ENCODE measurements around the gene LYRM1. TPM values are rescaled to one million over a fixed set of nuclear protein-coding genes. Genes with fewer than 3 reads are reported as not detected.
"Not testable (repeated sequence)": the region's sequence is repeated elsewhere in the genome, so short reads cannot be mapped to it uniquely, and the experiment has no call there.

The LYRM1 gene
- total RNA-seq, 1 experiment from 2014 or later, result 14.3 TPM

GRCh38 chr16:20928774-20929411 lies 28.3 kb downstream of the LYRM1 start:
- Histone ChIP-seq H3K36me3 (ENCODE audit: insufficient read depth, low read length, poor library complexity, severe bottlenecking) (no peaks in the 10 kb centered on the region), H3K27ac (ENCODE audit: low read depth, low read length, poor library complexity, severe bottlenecking) (no peak overlapping the region), H3K27me3 (replicated peaks; ENCODE audit: insufficient read depth, low read depth, low read length, poor library complexity) (no peaks in the 10 kb centered on the region), H3K4me3 (ENCODE audit: low read depth, low read length, poor library complexity, severe bottlenecking) (no peak overlapping the region), H3K4me1 (ENCODE audit: insufficient read depth, low read length, poor library complexity, severe bottlenecking) (no peaks in the 10 kb centered on the region), H3K9me3 (ENCODE audit: low read depth, low read length, poor library complexity, severe bottlenecking) (no peaks in the 10 kb centered on the region)
- intact Hi-C loops (cut with micrococcal nuclease; ENCODE audit: unreplicated experiment), result no loop called here
- POLR2A ChIA-PET (ENCODE audit: low non-redundant PET), result no interaction called here
- TF ChIP-seq, protein P1, sequence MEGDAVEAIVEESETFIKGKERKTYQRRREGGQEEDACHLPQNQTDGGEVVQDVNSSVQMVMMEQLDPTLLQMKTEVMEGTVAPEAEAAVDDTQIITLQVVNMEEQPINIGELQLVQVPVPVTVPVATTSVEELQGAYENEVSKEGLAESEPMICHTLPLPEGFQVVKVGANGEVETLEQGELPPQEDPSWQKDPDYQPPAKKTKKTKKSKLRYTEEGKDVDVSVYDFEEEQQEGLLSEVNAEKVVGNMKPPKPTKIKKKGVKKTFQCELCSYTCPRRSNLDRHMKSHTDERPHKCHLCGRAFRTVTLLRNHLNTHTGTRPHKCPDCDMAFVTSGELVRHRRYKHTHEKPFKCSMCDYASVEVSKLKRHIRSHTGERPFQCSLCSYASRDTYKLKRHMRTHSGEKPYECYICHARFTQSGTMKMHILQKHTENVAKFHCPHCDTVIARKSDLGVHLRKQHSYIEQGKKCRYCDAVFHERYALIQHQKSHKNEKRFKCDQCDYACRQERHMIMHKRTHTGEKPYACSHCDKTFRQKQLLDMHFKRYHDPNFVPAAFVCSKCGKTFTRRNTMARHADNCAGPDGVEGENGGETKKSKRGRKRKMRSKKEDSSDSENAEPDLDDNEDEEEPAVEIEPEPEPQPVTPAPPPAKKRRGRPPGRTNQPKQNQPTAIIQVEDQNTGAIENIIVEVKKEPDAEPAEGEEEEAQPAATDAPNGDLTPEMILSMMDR (conservative IDR thresholded peaks at IDR 0.05; ENCODE audit: low read depth, low read length), result no peak
- TF ChIP-seq EZH2 (IDR thresholded peaks at IDR 0.05; ENCODE audit: borderline replicate concordance, low read depth, low read length, poor library complexity, severe bottlenecking), result no peak
- DNase-seq (ENCODE audit: low spot score), result no peak
- CTCF ChIA-PET, result no interaction called here
- BruUV-seq (replicated peaks), result no TSS peak

GRCh38 chr16:20929676-20930364 lies 29.2 kb downstream of the LYRM1 start:
- H3K36me3 ChIP-seq (ENCODE audit: insufficient read depth, low read length, poor library complexity, severe bottlenecking); H3K27me3 ChIP-seq (replicated peaks; ENCODE audit: insufficient read depth, low read depth, low read length, poor library complexity); H3K27ac ChIP-seq (ENCODE audit: low read depth, low read length, poor library complexity, severe bottlenecking); POLR2A ChIA-PET (ENCODE audit: low non-redundant PET); H3K9me3 ChIP-seq (ENCODE audit: low read depth, low read length, poor library complexity, severe bottlenecking); DNase-seq (ENCODE audit: low spot score); BruUV-seq (replicated peaks); H3K4me3 ChIP-seq (ENCODE audit: low read depth, low read length, poor library complexity, severe bottlenecking); H3K4me1 ChIP-seq (ENCODE audit: insufficient read depth, low read length, poor library complexity, severe bottlenecking); intact Hi-C loops (cut with micrococcal nuclease; ENCODE audit: unreplicated experiment); CTCF ChIA-PET: not testable (repeated sequence)

- no peak overlapping the region for H3K27ac ChIP-seq (ENCODE audit: low read depth, low read length, poor library complexity, severe bottlenecking)
- no peak for TF ChIP-seq EZH2 (IDR thresholded peaks at IDR 0.05; ENCODE audit: borderline replicate concordance, low read depth, low read length, poor library complexity, severe bottlenecking)
- TF ChIP-seq, protein P1 (conservative IDR thresholded peaks at IDR 0.05; ENCODE audit: low read depth, low read length), result no peak
- ChIA-PET POLR2A (ENCODE audit: low non-redundant PET) (no interaction called here), CTCF (no interaction called here)
- no peaks in the 10 kb centered on the region for H3K4me1 ChIP-seq (ENCODE audit: insufficient read depth, low read length, poor library complexity, severe bottlenecking)
- H3K36me3 ChIP-seq (ENCODE audit: insufficient read depth, low read length, poor library complexity, severe bottlenecking), result no peaks in the 10 kb centered on the region
- H3K27me3 ChIP-seq (replicated peaks; ENCODE audit: insufficient read depth, low read depth, low read length, poor library complexity), result no peaks in the 10 kb centered on the region
- BruUV-seq (replicated peaks), result no TSS peak
- no peak for DNase-seq (ENCODE audit: low spot score)
- no peaks in the 10 kb centered on the region for H3K9me3 ChIP-seq (ENCODE audit: low read depth, low read length, poor library complexity, severe bottlenecking)
- intact Hi-C loops (cut with micrococcal nuclease; ENCODE audit: unreplicated experiment), result no loop called here
- H3K4me3 ChIP-seq (ENCODE audit: low read depth, low read length, poor library complexity, severe bottlenecking), result no peak overlapping the region
Measured at GRCh38 chr16:20930365-20930690, 29.8 kb downstream of the LYRM1 start.
